ENCODE results near the gene PLXDC1.

GRCh38 chr17:39167476-39167875, 16.0 kb upstream of the PLXDC1 start:
- no peak for TF ChIP-seq CTCF (IDR thresholded peaks at IDR 0.05; ENCODE audit: low read length)
- no peak for TF ChIP-seq EZH2 (optimal IDR thresholded peaks at IDR 0.05; ENCODE audit: low read depth, low read length)
- TF ChIP-seq EZH2phosphoT487 (IDR thresholded peaks at IDR 0.05; ENCODE audit: low read length): no peak
